Subcutaneous abdominal adipose tissue (tissue), 5 donors: ENCODE data around the gene MX1.

ENCODE experiments used
- H3K27ac ChIP-seq: one replicate; pipeline ENCODE4 v1.7.0; 2013; ENCODE audit warnings: low read depth, mild to moderate bottlenecking, inconsistent platforms, low read length, moderate library complexity
- H3K27me3 ChIP-seq, 5 donors: one replicate each; pipeline ENCODE4 v1.7.0; 2013; ENCODE audit warnings: low read length in 5 of 5, inconsistent platforms in 1 of 5; ENCODE audit not compliant: control insufficient read depth in 5 of 5, insufficient read depth in 4 of 5
- H3K36me3 ChIP-seq, 5 donors: one replicate each; pipeline ENCODE4 v1.7.0; 2013; ENCODE audit warnings: low read length in 5 of 5; ENCODE audit not compliant: control insufficient read depth in 5 of 5, insufficient read depth in 5 of 5
- H3K4me1 ChIP-seq, 5 donors: one replicate each; pipeline ENCODE4 v1.7.0; 2013; ENCODE audit warnings: low read length in 5 of 5, mild to moderate bottlenecking in 3 of 5, moderate library complexity in 1 of 5; ENCODE audit not compliant: control insufficient read depth in 5 of 5, insufficient read depth in 5 of 5
- H3K4me3 ChIP-seq, 5 donors: one replicate each; pipeline ENCODE4 v1.7.0; 2013; ENCODE audit warnings: low read length in 5 of 5, low read depth in 1 of 5
- H3K9ac ChIP-seq, 5 donors: one replicate each; pipeline ENCODE4 v1.7.0; 2013; ENCODE audit warnings: low read length in 5 of 5, mild to moderate bottlenecking in 4 of 5, moderate library complexity in 3 of 5
- H3K9me3 ChIP-seq, 5 donors: one replicate each; pipeline ENCODE4 v1.7.0; 2013; ENCODE audit warnings: low read length in 5 of 5; ENCODE audit not compliant: control insufficient read depth in 5 of 5
- donor health status: healthy.
- donor health status: healthy.
- donor health status: healthy.
- donor health status: healthy.
- donor health status: healthy.

Gene MX1

DNA sequence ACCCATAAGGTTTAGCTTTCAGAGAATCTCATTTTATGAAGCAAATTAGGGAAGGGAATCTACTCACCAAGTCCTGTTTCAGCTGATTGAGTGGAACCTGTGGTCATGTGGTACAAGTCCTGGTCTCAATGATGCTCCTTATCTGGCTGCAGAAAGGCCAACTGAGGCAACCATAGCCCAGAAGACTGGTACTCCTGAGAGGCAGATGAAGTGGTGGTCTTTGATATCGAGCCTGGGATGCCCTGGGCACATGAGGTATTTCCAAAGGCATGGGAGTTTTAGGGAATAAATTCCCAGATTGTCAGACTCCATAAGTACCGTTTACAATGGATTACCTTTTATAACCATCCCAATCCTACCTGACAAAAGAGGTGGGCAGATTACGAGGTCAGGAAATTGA, 3.3 kb downstream of the MX1 start:
- H3K36me3 ChIP-seq: peaks cover under 1 to 54% (median 29%) of the 10 kb centered on the region in 5 donors

GRCh38 chr21:41429925-41430491, 4.0 kb downstream of the MX1 start:
- H3K27me3 ChIP-seq: peaks cover 0 to 2% (median 0%) of the 10 kb centered on the region in 5 donors
- H3K9ac ChIP-seq: no peak overlapping the region
- no peak overlapping the region for H3K4me3 ChIP-seq
- H3K9me3 ChIP-seq: no peaks in the 10 kb centered on the region
- no peak overlapping the region for H3K27ac ChIP-seq
- peaks cover 0 to 18% (median 16%) of the 10 kb centered on the region in 5 donors for H3K4me1 ChIP-seq
- H3K36me3 ChIP-seq: peaks cover 7 to 60% (median 29%) of the 10 kb centered on the region in 5 donors

More for the DNA sequence above, 3.3 kb downstream of the MX1 start:
- H3K9ac ChIP-seq: no peak overlapping the region
- no peak overlapping the region for H3K27ac ChIP-seq
- peaks cover 0 to 2% (median 0%) of the 10 kb centered on the region in 5 donors for H3K27me3 ChIP-seq
- H3K4me3 ChIP-seq: no peak overlapping the region
- H3K4me1 ChIP-seq: peaks cover 0 to 18% (median 16%) of the 10 kb centered on the region in 5 donors
- H3K9me3 ChIP-seq: no peaks in the 10 kb centered on the region

- Histone ChIP-seq H3K27ac (no peak overlapping the region), H3K27me3 (peaks cover 0 to 2% (median 0%) of the 10 kb centered on the region in 5 donors), H3K36me3 (peaks cover 9 to 78% (median 43%) of the 10 kb centered on the region in 5 donors)
Measured at GRCh38 chr21:41431788-41432548, 5.9 kb downstream of the MX1 start.

DNA sequence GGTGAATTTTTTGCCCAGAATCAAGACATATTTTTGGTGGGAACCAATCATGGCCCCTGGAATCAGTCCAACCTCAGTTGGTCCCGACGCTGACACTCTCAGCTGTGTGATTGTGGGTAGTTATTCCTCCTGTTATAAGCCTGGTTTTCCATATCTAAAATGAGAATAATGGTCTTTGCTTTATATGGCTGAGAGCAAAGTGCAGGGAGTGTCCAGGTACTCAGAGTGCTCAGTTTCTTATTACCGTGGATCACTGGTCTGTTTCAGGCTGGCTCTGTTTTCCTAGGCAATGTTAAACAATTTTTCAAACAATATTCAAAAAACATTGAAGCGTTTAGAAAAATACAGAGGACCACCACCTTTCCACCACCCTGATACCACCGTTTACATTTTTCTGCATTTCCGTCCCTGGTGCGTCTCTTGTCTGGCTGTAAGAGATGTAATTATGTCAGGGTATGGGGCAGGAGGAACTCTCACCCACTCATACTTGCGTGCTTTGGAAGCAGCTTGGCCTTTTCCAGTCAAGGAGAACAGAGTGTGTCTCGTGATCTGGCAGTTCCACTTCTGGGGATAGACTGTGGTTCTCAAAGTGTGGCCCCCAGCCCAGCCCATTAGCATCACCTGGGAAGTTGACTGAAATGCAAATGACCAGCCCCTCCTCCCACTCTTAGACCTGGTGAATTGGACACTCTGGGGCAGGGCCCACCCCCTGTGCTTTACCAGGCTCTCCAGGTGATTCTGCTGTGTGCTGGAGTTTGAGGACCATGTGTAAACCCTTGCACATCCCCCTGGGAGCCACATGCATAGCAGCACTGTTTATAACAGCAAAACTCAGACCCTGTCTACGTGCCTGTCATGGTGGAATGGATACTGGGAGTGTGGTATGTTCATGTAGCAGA, 6.8 kb downstream of the MX1 start:
- Histone ChIP-seq H3K4me1 (peaks cover 0 to under 1% (median 0%) of the 10 kb centered on the region in 5 donors), H3K27ac (no peak overlapping the region), H3K27me3 (no peaks in the 10 kb centered on the region), H3K4me3 (no peak overlapping the region), H3K9me3 (no peaks in the 10 kb centered on the region), H3K36me3 (peaks cover 10 to 87% (median 51%) of the 10 kb centered on the region in 5 donors), H3K9ac (no peak overlapping the region)

More at GRCh38 chr21:41431788-41432548, 5.9 kb downstream of the MX1 start:
- Histone ChIP-seq H3K9ac (no peak overlapping the region), H3K4me1 (peaks cover 0 to 8% (median 2%) of the 10 kb centered on the region in 5 donors), H3K9me3 (no peaks in the 10 kb centered on the region), H3K4me3 (no peak overlapping the region)

DNA sequence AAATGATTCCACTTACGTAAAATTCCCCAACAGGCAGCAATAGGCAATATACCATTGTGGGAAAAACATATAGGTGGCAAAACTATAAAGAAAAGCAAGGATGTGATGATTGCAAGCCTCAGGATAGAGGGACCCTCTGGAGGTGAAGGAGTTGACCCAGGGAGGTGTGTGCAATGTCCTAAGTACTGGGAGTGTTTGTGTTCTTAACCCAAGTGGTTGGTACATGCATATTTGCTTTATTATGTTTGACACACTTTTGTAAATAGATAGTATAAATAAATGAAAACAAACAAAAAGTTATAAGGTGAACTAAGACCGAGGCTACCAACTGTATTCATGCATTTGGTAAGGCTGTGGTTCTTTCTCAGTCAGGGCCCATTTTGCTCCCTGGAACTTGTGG, 7.5 kb downstream of the MX1 start:
- H3K27me3 ChIP-seq: no peaks in the 10 kb centered on the region
- H3K4me3 ChIP-seq: no peak overlapping the region
- H3K9me3 ChIP-seq: no peaks in the 10 kb centered on the region
- no peak overlapping the region for H3K9ac ChIP-seq
- no peaks in the 10 kb centered on the region for H3K4me1 ChIP-seq
- H3K27ac ChIP-seq: no peak overlapping the region
- peaks cover 12 to 89% (median 53%) of the 10 kb centered on the region in 5 donors for H3K36me3 ChIP-seq

GRCh38 chr21:41435706-41436105, 9.7 kb downstream of the MX1 start:
- Histone ChIP-seq H3K9ac (no peak overlapping the region), H3K27me3 (no peaks in the 10 kb centered on the region), H3K4me1 (no peaks in the 10 kb centered on the region), H3K36me3 (peaks cover 12 to 93% (median 53%) of the 10 kb centered on the region in 5 donors), H3K27ac (no peak overlapping the region), H3K9me3 (no peaks in the 10 kb centered on the region), H3K4me3 (no peak overlapping the region)

GRCh38 chr21:41437729-41438128, 11.7 kb downstream of the MX1 start:
- no peak overlapping the region for H3K4me3 ChIP-seq
- H3K9me3 ChIP-seq: no peaks in the 10 kb centered on the region
- H3K27ac ChIP-seq: no peak overlapping the region
- H3K36me3 ChIP-seq: peaks cover 17 to 95% (median 65%) of the 10 kb centered on the region in 5 donors
- no peaks in the 10 kb centered on the region for H3K27me3 ChIP-seq
- H3K4me1 ChIP-seq: no peaks in the 10 kb centered on the region
- H3K9ac ChIP-seq: no peak overlapping the region

DNA sequence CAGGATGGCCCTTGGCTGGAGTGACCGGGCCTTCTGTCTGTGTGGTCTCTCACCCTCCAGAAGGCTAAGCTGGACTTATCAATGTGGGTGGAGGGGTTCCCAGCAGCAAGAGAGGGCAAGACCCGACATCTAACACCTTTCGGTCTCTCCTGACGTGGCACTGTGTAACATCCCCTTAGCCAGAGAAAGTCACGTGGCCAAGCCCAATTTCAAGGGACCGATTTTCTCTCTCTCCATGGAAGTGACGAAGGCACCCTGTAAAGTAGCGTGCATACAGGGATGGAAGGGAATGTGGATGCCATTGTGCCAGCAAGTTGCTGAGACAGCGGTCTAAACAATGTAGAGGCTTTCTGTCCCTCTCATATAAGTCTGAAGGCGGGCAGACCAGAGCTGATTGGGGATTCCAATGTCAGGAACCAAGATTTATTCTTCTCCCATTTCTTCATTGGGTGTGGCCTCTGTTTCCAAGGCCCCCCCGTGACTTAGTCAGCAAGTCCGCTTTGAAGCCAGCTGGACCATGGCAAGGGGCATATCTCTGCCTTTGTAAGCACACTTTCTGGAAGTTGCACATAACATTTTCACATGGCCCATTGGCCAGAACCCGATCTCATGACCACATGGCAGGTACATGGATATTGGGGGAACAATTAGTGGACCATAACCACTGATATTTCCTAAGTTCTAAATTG, 12.5 kb downstream of the MX1 start:
- Histone ChIP-seq H3K36me3 (peaks cover 25 to 95% (median 65%) of the 10 kb centered on the region in 5 donors), H3K9ac (no peak overlapping the region), H3K27ac (no peak overlapping the region), H3K4me3 (no peak overlapping the region), H3K9me3 (no peaks in the 10 kb centered on the region), H3K4me1 (no peaks in the 10 kb centered on the region), H3K27me3 (no peaks in the 10 kb centered on the region)

DNA sequence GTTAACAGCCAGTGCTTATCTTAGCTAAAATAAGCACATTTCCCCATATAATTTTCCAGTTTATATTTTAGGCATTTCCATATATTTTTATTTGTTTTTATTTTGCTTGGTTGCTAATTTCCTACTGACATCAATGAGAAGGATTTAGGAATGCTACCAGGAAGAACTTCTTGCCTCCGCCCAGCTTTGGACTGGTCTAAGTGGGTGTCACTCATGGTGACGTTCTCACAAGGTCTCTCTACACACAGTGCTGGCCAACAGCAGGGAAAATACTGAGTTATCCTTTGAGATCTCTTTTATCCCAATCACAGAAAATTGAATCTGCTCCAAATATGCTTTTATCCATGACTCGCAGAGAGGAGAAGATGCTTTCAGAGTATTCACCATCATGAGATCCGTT, 13.2 kb downstream of the MX1 start:
- Histone ChIP-seq H3K9me3 (no peaks in the 10 kb centered on the region), H3K36me3 (peaks cover 25 to 92% (median 69%) of the 10 kb centered on the region in 5 donors), H3K27ac (no peak overlapping the region), H3K9ac (no peak overlapping the region), H3K27me3 (no peaks in the 10 kb centered on the region), H3K4me3 (no peak overlapping the region), H3K4me1 (no peaks in the 10 kb centered on the region)
